ENCODE data around the gene HS6ST2. TPM values are rescaled to one million over a fixed set of nuclear protein-coding genes. Genes with fewer than 3 reads are reported as not detected.

Gene HS6ST2
- polyA plus RNA-seq, 1 of the 3 experiments (the other 2 are of a cell fraction), result 0.05 TPM

GRCh38 chrX:132716006-132716405, 242.4 kb downstream of the HS6ST2 start (continued):
- TF ChIP-seq IRF3 (IDR thresholded peaks at IDR 0.05; ENCODE audit: low read depth, low read length), result no peak

GRCh38 chrX:132714913-132715312, 243.5 kb downstream of the HS6ST2 start:
- Histone ChIP-seq H3K9ac (no peak overlapping the region), H3K9me3 (no peaks in the 10 kb centered on the region), H4K20me1 (ENCODE audit: insufficient read depth) (no peaks in the 10 kb centered on the region), H3K9me2 (no peaks in the 10 kb centered on the region), H3K4me3 (ENCODE audit: low read depth in 2 of 2, low read length in 1 of 2) (no peak overlapping the region), H3F3A (replicated peaks; ENCODE audit: insufficient read depth) (no peaks in the 10 kb centered on the region), H3K4me2 (no peak overlapping the region), H2AFZ (ENCODE audit: low read depth) (no peak overlapping the region), H3K27me3 (ENCODE audit: insufficient read depth) (peaks cover 9% of the 10 kb centered on the region; the same call in 1 of the 2 replicates), H3K27ac (ENCODE audit: low read depth in 2 of 2, low read length in 1 of 2) (no peak overlapping the region), H3K79me2 (ENCODE audit: insufficient read depth) (no peaks in the 10 kb centered on the region), H3K4me1 (ENCODE audit: control insufficient read depth in 1 of 2, insufficient read depth in 2 of 2, low read depth in 1 of 2, low read length in 1 of 2) (peaks cover 0 to 2% of the 10 kb centered on the region in 2 experiments; a peak in 2 of 4 replicates), H3K36me3 (replicated peaks in 1 of 2; ENCODE audit: control insufficient read depth in 1 of 2, insufficient read depth in 2 of 2, low read length in 1 of 2) (no peaks in the 10 kb centered on the region)
- no peak for DNase-seq
- WGBS (ENCODE audit: low lambda C conversion rate), result 23% methylated on average over 5 of the region's 5 CpGs
- POLR2A ChIA-PET, result no interaction called here
- CTCF ChIA-PET, result interaction anchor here (1.6 kb wide), 1 partner anchor 26 kb away, joined by 3 read pairs; no protein-coding TSS in a partner anchor
- TF ChIP-seq MAX (IDR thresholded peaks at IDR 0.05; ENCODE audit: low read depth), result no peak
- TF ChIP-seq CHD2 (IDR thresholded peaks at IDR 0.05; ENCODE audit: low read length, partially characterized antibody), result no peak
- no peak for TF ChIP-seq ZBTB33 (IDR thresholded peaks at IDR 0.05; ENCODE audit: borderline replicate concordance, low read depth)
- no peak for TF ChIP-seq IRF3 (IDR thresholded peaks at IDR 0.05; ENCODE audit: low read depth, low read length)
- no peak for TF ChIP-seq GABPA (IDR thresholded peaks at IDR 0.05; ENCODE audit: low read depth)
- TF ChIP-seq TEAD4 (IDR thresholded peaks at IDR 0.05; ENCODE audit: borderline replicate concordance, insufficient read depth), result no peak
- no peak for TF ChIP-seq USF1 (IDR thresholded peaks at IDR 0.05; ENCODE audit: borderline replicate concordance, low read depth)
- TF ChIP-seq EZH2phosphoT487 (IDR thresholded peaks at IDR 0.05; ENCODE audit: borderline replicate concordance, low read depth), result no peak
- no peak for TF ChIP-seq RXRA (IDR thresholded peaks at IDR 0.05; ENCODE audit: borderline replicate concordance, low read depth)
- no peak for TF ChIP-seq RFX5 (IDR thresholded peaks at IDR 0.05; ENCODE audit: low read length)
- TF ChIP-seq FOXJ3 (CRISPR knock-in tag; IDR thresholded peaks at IDR 0.05), result no peak
- TF ChIP-seq MXI1 (IDR thresholded peaks at IDR 0.05; ENCODE audit: low read depth, low read length), result no peak
- no peak for TF ChIP-seq NRF1 (IDR thresholded peaks at IDR 0.05; ENCODE audit: low read depth, low read length)
- TF ChIP-seq GATA2 (CRISPR knock-in tag; IDR thresholded peaks at IDR 0.05), result no peak
- no peak for TF ChIP-seq FOXM1 (IDR thresholded peaks at IDR 0.05; ENCODE audit: low read depth)
- TF ChIP-seq USF2 (IDR thresholded peaks at IDR 0.05; ENCODE audit: borderline replicate concordance, low read depth, low read length), result no peak
- no peak for TF ChIP-seq SMC3 (IDR thresholded peaks at IDR 0.05; ENCODE audit: low read depth, low read length)
- TF ChIP-seq TCF12 (IDR thresholded peaks at IDR 0.05), result no peak
- no peak for TF ChIP-seq RAD21 (IDR thresholded peaks at IDR 0.05; ENCODE audit: low read length)
- TF ChIP-seq EP300 (IDR thresholded peaks at IDR 0.05; ENCODE audit: borderline replicate concordance in 1 of 2, low read depth in 1 of 2, low read length in 1 of 2), result no peak

Measured in SK-N-SH (cell line).